Activated CD4-positive, alpha-beta T cell treated with anti-CD3 and anti-CD28 coated beads, Interleukin-2, amount 10 ng/mL, durations not matched to agents 7 days and 5 days (primary cell): ENCODE measurements around the gene GFI1B. TPM values are rescaled to one million over a fixed set of nuclear protein-coding genes. Genes with fewer than 3 reads are reported as not detected.
"Not testable (repeated sequence)": the region's sequence is repeated elsewhere in the genome, so short reads cannot be mapped to it uniquely, and the experiment has no call there.

Experiments used
- CTCF ChIA-PET: fragments of 350-600 bp; sonication (Branson Sonifier 250); formaldehyde crosslinking; loops from one replicate; lab custom pipeline; 2021; ENCODE audit warnings: antibody characterized with exemption; lab: Charles Lee
- POLR2A ChIA-PET: fragments of 350-600 bp; sonication (Branson Sonifier 250); formaldehyde crosslinking; loops from one replicate; lab custom pipeline; 2021; ENCODE audit warnings: antibody characterized with exemption; lab: Charles Lee
- DNase-seq: peaks from one replicate; pipeline ENCODE4 v3.0.0-alpha.2; 2020
- H3K27ac Mint-ChIP-seq: one replicate; pipeline ENCODE4 v1.8.0; 2021; ENCODE audit warnings: mild to moderate bottlenecking, moderate library complexity, mixed read lengths
- H3K27me3 Mint-ChIP-seq: one replicate; pipeline ENCODE4 v1.8.0; 2021; ENCODE audit warnings: mixed read lengths
- H3K36me3 Mint-ChIP-seq: one replicate; pipeline ENCODE4 v1.8.0; 2021; ENCODE audit warnings: low read depth, mixed read lengths
- H3K4me1 Mint-ChIP-seq: one replicate; pipeline ENCODE4 v1.8.0; 2021; ENCODE audit warnings: mixed read lengths
- H3K4me3 Mint-ChIP-seq: one replicate; pipeline ENCODE4 v1.8.0; 2021; ENCODE audit warnings: mild to moderate bottlenecking, moderate library complexity, mixed read lengths
- H3K9me3 Mint-ChIP-seq: one replicate; pipeline ENCODE4 v1.8.0; 2021; ENCODE audit warnings: mixed read lengths
- total RNA-seq, 2 experiments: library from RNA; stranded (reverse); gene quantifications; one replicate each; pipeline ENCODE4 v1.2.3, GENCODE V29; 2021

The GFI1B gene
- total RNA-seq, 2 experiments from 2014 or later = not detected

- H3K27ac Mint-ChIP-seq = no peak overlapping the region
These were observed 31.7 kb upstream of the GFI1B start for GRCh38 chr9:132946631-132947295.

GRCh38 chr9:132947756-132948155 lies 30.7 kb upstream of the GFI1B start:
- no peaks in the 10 kb centered on the region for H3K9me3 Mint-ChIP-seq
- ChIA-PET POLR2A (no interaction called here), CTCF (interaction anchor here (0.7 to 1.1 kb wide), 4 partner anchors 18 to 404 kb away, joined by 3 to 6 read pairs (median 3); no protein-coding TSS in a partner anchor)
- no peak overlapping the region for H3K27ac Mint-ChIP-seq
- no peaks in the 10 kb centered on the region for H3K36me3 Mint-ChIP-seq
- peaks cover 22% of the 10 kb centered on the region for H3K4me1 Mint-ChIP-seq
- H3K27me3 Mint-ChIP-seq = no peaks in the 10 kb centered on the region
- H3K4me3 Mint-ChIP-seq = no peak overlapping the region
- no peak for DNase-seq

More at GRCh38 chr9:132946631-132947295, 31.7 kb upstream of the GFI1B start:
- ChIA-PET CTCF (interaction anchor here (0.6 to 1.1 kb wide), 5 partner anchors 21 to 521 kb away, joined by 3 to 6 read pairs (median 3); no protein-coding TSS in a partner anchor), POLR2A (no interaction called here)
- Mint-ChIP-seq H3K27me3 (no peaks in the 10 kb centered on the region), H3K4me1 (peaks cover 30% of the 10 kb centered on the region), H3K4me3 (no peak overlapping the region), H3K36me3 (no peaks in the 10 kb centered on the region), H3K9me3 (no peaks in the 10 kb centered on the region)
- no peak for DNase-seq

- Mint-ChIP-seq H3K9me3 (no peaks in the 10 kb centered on the region), H3K27ac (no peak overlapping the region), H3K36me3 (no peaks in the 10 kb centered on the region), H3K4me1 (peaks cover 15% of the 10 kb centered on the region), H3K4me3 (no peak overlapping the region), H3K27me3 (no peaks in the 10 kb centered on the region)
- POLR2A ChIA-PET = no interaction called here
- CTCF ChIA-PET = interaction anchor here (1.0 kb wide), 2 partner anchors 19 to 73 kb away, joined by 3 read pairs; no protein-coding TSS in a partner anchor
- no peak for DNase-seq
These were observed 29.9 kb upstream of the GFI1B start for GRCh38 chr9:132948482-132949050.

- Mint-ChIP-seq H3K4me1 (peaks cover 8% of the 10 kb centered on the region), H3K36me3 (no peaks in the 10 kb centered on the region), H3K27me3 (no peaks in the 10 kb centered on the region), H3K27ac (no peak overlapping the region), H3K4me3 (no peak overlapping the region), H3K9me3 (no peaks in the 10 kb centered on the region)
- no peak for DNase-seq
- CTCF ChIA-PET = no interaction called here
- POLR2A ChIA-PET = no interaction called here
These were observed 28.8 kb upstream of the GFI1B start for GRCh38 chr9:132949709-132950108.

- CTCF ChIA-PET = no interaction called here
- Mint-ChIP-seq H3K27ac (no peak overlapping the region), H3K9me3 (peaks cover 10% of the 10 kb centered on the region), H3K36me3 (no peaks in the 10 kb centered on the region), H3K4me3 (no peak overlapping the region), H3K4me1 (no peaks in the 10 kb centered on the region), H3K27me3 (no peaks in the 10 kb centered on the region)
- POLR2A ChIA-PET = no interaction called here
- no peak for DNase-seq
These were observed 23.4 kb upstream of the GFI1B start for GRCh38 chr9:132955123-132955522.

- Mint-ChIP-seq H3K27me3 (no peaks in the 10 kb centered on the region), H3K27ac (no peak overlapping the region), H3K4me1 (no peaks in the 10 kb centered on the region), H3K4me3 (no peak overlapping the region), H3K36me3 (no peaks in the 10 kb centered on the region), H3K9me3 (peaks cover 10% of the 10 kb centered on the region)
- DNase-seq = no peak
- ChIA-PET CTCF (no interaction called here), POLR2A (interaction anchor here (0.6 kb wide), 1 partner anchor 290 kb away, joined by 4 read pairs; no protein-coding TSS in a partner anchor)
These were observed 22.7 kb upstream of the GFI1B start for GRCh38 chr9:132955768-132956167.

- H3K27me3 Mint-ChIP-seq = no peaks in the 10 kb centered on the region
- no peak overlapping the region for H3K4me3 Mint-ChIP-seq
- no peaks in the 10 kb centered on the region for H3K36me3 Mint-ChIP-seq
- ChIA-PET POLR2A (no interaction called here), CTCF (no interaction called here)
- no peak overlapping the region for H3K27ac Mint-ChIP-seq
- no peaks in the 10 kb centered on the region for H3K4me1 Mint-ChIP-seq
- no peak for DNase-seq
- peaks cover 10% of the 10 kb centered on the region for H3K9me3 Mint-ChIP-seq
These were observed 20.7 kb upstream of the GFI1B start for GRCh38 chr9:132957805-132958204.

GRCh38 chr9:132961002-132961401 lies 17.5 kb upstream of the GFI1B start:
- POLR2A ChIA-PET = no interaction called here
- Mint-ChIP-seq H3K4me3 (no peak overlapping the region), H3K27me3 (no peaks in the 10 kb centered on the region), H3K9me3 (peaks cover 10% of the 10 kb centered on the region), H3K36me3 (no peaks in the 10 kb centered on the region), H3K27ac (no peak overlapping the region), H3K4me1 (no peaks in the 10 kb centered on the region)
- no peak for DNase-seq
- CTCF ChIA-PET = interaction anchor here (0.8 to 0.9 kb wide), 2 partner anchors 10 to 11 kb away, joined by 3 to 4 read pairs; no protein-coding TSS in a partner anchor

- ChIA-PET CTCF (no interaction called here), POLR2A (no interaction called here)
- DNase-seq = no peak
- Mint-ChIP-seq H3K9me3 (no peaks in the 10 kb centered on the region), H3K36me3 (no peaks in the 10 kb centered on the region), H3K4me1 (no peaks in the 10 kb centered on the region), H3K27ac (no peak overlapping the region), H3K27me3 (peaks cover 6% of the 10 kb centered on the region), H3K4me3 (no peak overlapping the region)
These were observed 13.0 kb upstream of the GFI1B start for GRCh38 chr9:132965478-132965877.

GRCh38 chr9:132967908-132968307 lies 10.6 kb upstream of the GFI1B start:
- H3K4me1 Mint-ChIP-seq, H3K9me3 Mint-ChIP-seq, H3K4me3 Mint-ChIP-seq, CTCF ChIA-PET, POLR2A ChIA-PET, H3K36me3 Mint-ChIP-seq, DNase-seq, H3K27me3 Mint-ChIP-seq, H3K27ac Mint-ChIP-seq: not testable (repeated sequence)

- H3K36me3 Mint-ChIP-seq = no peaks in the 10 kb centered on the region
- CTCF ChIA-PET = interaction anchor here (1.0 kb wide), 1 partner anchor 11 kb away, joined by 3 read pairs; no protein-coding TSS in a partner anchor
- peaks cover 12% of the 10 kb centered on the region for H3K27me3 Mint-ChIP-seq
- no peak overlapping the region for H3K4me3 Mint-ChIP-seq
- no peak for DNase-seq
- no peak overlapping the region for H3K27ac Mint-ChIP-seq
- H3K4me1 Mint-ChIP-seq = no peaks in the 10 kb centered on the region
- H3K9me3 Mint-ChIP-seq = no peaks in the 10 kb centered on the region
- POLR2A ChIA-PET = no interaction called here
These were observed 8.7 kb upstream of the GFI1B start for GRCh38 chr9:132969783-132970182.

GRCh38 chr9:132970324-132971062 lies 8.0 kb upstream of the GFI1B start:
- Mint-ChIP-seq H3K27ac (no peak overlapping the region), H3K4me3 (no peak overlapping the region), H3K36me3 (no peaks in the 10 kb centered on the region), H3K9me3 (no peaks in the 10 kb centered on the region), H3K27me3 (peaks cover 15% of the 10 kb centered on the region), H3K4me1 (no peaks in the 10 kb centered on the region)
- CTCF ChIA-PET = interaction anchor here (1.0 kb wide), 2 partner anchors 10 kb away, joined by 3 read pairs; no protein-coding TSS in a partner anchor
- no peak for DNase-seq
- POLR2A ChIA-PET = no interaction called here

GRCh38 chr9:132973166-132973565 lies 5.3 kb upstream of the GFI1B start:
- ChIA-PET CTCF (interaction anchor here (1.5 kb wide), 1 partner anchor 73 kb away, joined by 3 read pairs; no protein-coding TSS in a partner anchor), POLR2A (no interaction called here)
- no peak overlapping the region for H3K4me3 Mint-ChIP-seq
- no peak overlapping the region for H3K27ac Mint-ChIP-seq
- no peak for DNase-seq
- no peaks in the 10 kb centered on the region for H3K36me3 Mint-ChIP-seq
- peaks cover 2% of the 10 kb centered on the region for H3K4me1 Mint-ChIP-seq
- no peaks in the 10 kb centered on the region for H3K9me3 Mint-ChIP-seq
- peaks cover 22% of the 10 kb centered on the region for H3K27me3 Mint-ChIP-seq
